Nephron progenitor cell (in vitro differentiated cells): ENCODE data around the gene ATP6AP2.
"Not testable (repeated sequence)": the region's sequence is repeated elsewhere in the genome, so short reads cannot be mapped to it uniquely, and the experiment has no call there.

ENCODE experiments used
- DNase-seq: peaks from one replicate; pipeline ENCODE4 v3.0.0; 2021
- H3K27ac Mint-ChIP-seq: 2 replicates; pipeline ENCODE4 v1.8.0; 2021; ENCODE audit warnings: mild to moderate bottlenecking, moderate library complexity, mixed read lengths
- H3K27me3 Mint-ChIP-seq: 2 replicates; pipeline ENCODE4 v1.8.0; 2021; ENCODE audit warnings: mild to moderate bottlenecking, low read depth, mixed read lengths; ENCODE audit not compliant: poor library complexity
- H3K36me3 Mint-ChIP-seq: 2 replicates; pipeline ENCODE4 v1.8.0; 2021; ENCODE audit warnings: low read depth, mixed read lengths
- H3K4me1 Mint-ChIP-seq: 2 replicates; pipeline ENCODE4 v1.8.0; 2021; ENCODE audit warnings: mixed read lengths
- H3K4me3 Mint-ChIP-seq: 2 replicates; pipeline ENCODE4 v1.8.0; 2021; ENCODE audit warnings: mild to moderate bottlenecking, moderate library complexity, mixed read lengths
- H3K9me3 Mint-ChIP-seq: 2 replicates; pipeline ENCODE4 v1.8.0; 2021; ENCODE audit warnings: mild to moderate bottlenecking, moderate library complexity, mixed read lengths
- CTCF ChIP-seq: fragments of 200-600 bp; sonication (generic); IDR thresholded peaks from 2 replicates; pipeline ENCODE4 v1.5.0; 2021; ENCODE audit warnings: antibody characterized with exemption

ATP6AP2 gene

GRCh38 chrX:40550066-40550465 lies 30.7 kb upstream of the ATP6AP2 start:
- H3K4me1 Mint-ChIP-seq, result peaks cover 7% of the 10 kb centered on the region
- H3K4me3 Mint-ChIP-seq, result no peak overlapping the region
- no peaks in the 10 kb centered on the region for H3K36me3 Mint-ChIP-seq
- no peak for DNase-seq
- no peak for TF ChIP-seq CTCF
- peaks cover 25% of the 10 kb centered on the region for H3K9me3 Mint-ChIP-seq
- H3K27me3 Mint-ChIP-seq, result peaks cover 4% of the 10 kb centered on the region
- H3K27ac Mint-ChIP-seq, result no peak overlapping the region

- no peak for TF ChIP-seq CTCF
- peaks cover 8% of the 10 kb centered on the region for H3K27me3 Mint-ChIP-seq
- no peak overlapping the region for H3K4me3 Mint-ChIP-seq
- no peaks in the 10 kb centered on the region for H3K36me3 Mint-ChIP-seq
- H3K4me1 Mint-ChIP-seq, result no peaks in the 10 kb centered on the region
- H3K27ac Mint-ChIP-seq, result no peak overlapping the region
- DNase-seq, result no peak
- H3K9me3 Mint-ChIP-seq, result peaks cover 21% of the 10 kb centered on the region
Observed at GRCh38 chrX:40552768-40553167, 28.0 kb upstream of the ATP6AP2 start.

GRCh38 chrX:40558590-40558989 lies 22.2 kb upstream of the ATP6AP2 start:
- H3K4me1 Mint-ChIP-seq, result no peaks in the 10 kb centered on the region
- TF ChIP-seq CTCF, result no peak
- peaks cover 14% of the 10 kb centered on the region for H3K9me3 Mint-ChIP-seq
- H3K4me3 Mint-ChIP-seq, result no peak overlapping the region
- H3K36me3 Mint-ChIP-seq, result no peaks in the 10 kb centered on the region
- DNase-seq, result no peak
- peaks cover 8% of the 10 kb centered on the region for H3K27me3 Mint-ChIP-seq
- H3K27ac Mint-ChIP-seq, result no peak overlapping the region

GRCh38 chrX:40563784-40564183 lies 17.0 kb upstream of the ATP6AP2 start:
- TF ChIP-seq CTCF, result no peak
- Mint-ChIP-seq H3K4me3 (no peak overlapping the region), H3K27me3 (peaks cover 10% of the 10 kb centered on the region), H3K9me3 (peaks cover 11% of the 10 kb centered on the region), H3K36me3 (no peaks in the 10 kb centered on the region), H3K27ac (no peak overlapping the region), H3K4me1 (no peaks in the 10 kb centered on the region)
- no peak for DNase-seq

- H3K4me1 Mint-ChIP-seq, result no peaks in the 10 kb centered on the region
- peaks cover 9% of the 10 kb centered on the region for H3K9me3 Mint-ChIP-seq
- DNase-seq, result no peak
- peaks cover 11% of the 10 kb centered on the region for H3K27me3 Mint-ChIP-seq
- H3K36me3 Mint-ChIP-seq, result no peaks in the 10 kb centered on the region
- no peak for TF ChIP-seq CTCF
- no peak overlapping the region for H3K4me3 Mint-ChIP-seq
- H3K27ac Mint-ChIP-seq, result no peak overlapping the region
Observed at GRCh38 chrX:40564447-40564846, 16.3 kb upstream of the ATP6AP2 start.

- H3K36me3 Mint-ChIP-seq, result no peaks in the 10 kb centered on the region
- H3K27ac Mint-ChIP-seq, result no peak overlapping the region
- H3K4me1 Mint-ChIP-seq, result peaks cover 8% of the 10 kb centered on the region
- peaks cover 15% of the 10 kb centered on the region for H3K27me3 Mint-ChIP-seq
- H3K4me3 Mint-ChIP-seq, result no peak overlapping the region
- TF ChIP-seq CTCF, result no peak
- H3K9me3 Mint-ChIP-seq, result peaks cover 10% of the 10 kb centered on the region
- no peak for DNase-seq
Observed at GRCh38 chrX:40570346-40571093, 10.2 kb upstream of the ATP6AP2 start.

GRCh38 chrX:40571164-40571563 lies 9.6 kb upstream of the ATP6AP2 start:
- H3K36me3 Mint-ChIP-seq, DNase-seq, H3K27ac Mint-ChIP-seq, H3K4me3 Mint-ChIP-seq, H3K4me1 Mint-ChIP-seq: not testable (repeated sequence)
- peaks cover 15% of the 10 kb centered on the region for H3K27me3 Mint-ChIP-seq
- peaks cover 10% of the 10 kb centered on the region for H3K9me3 Mint-ChIP-seq
